ENCODE measurements around the gene IRF5.
"Not testable (repeated sequence)": the region's sequence is repeated elsewhere in the genome, so short reads cannot be mapped to it uniquely, and the experiment has no call there.

DNA sequence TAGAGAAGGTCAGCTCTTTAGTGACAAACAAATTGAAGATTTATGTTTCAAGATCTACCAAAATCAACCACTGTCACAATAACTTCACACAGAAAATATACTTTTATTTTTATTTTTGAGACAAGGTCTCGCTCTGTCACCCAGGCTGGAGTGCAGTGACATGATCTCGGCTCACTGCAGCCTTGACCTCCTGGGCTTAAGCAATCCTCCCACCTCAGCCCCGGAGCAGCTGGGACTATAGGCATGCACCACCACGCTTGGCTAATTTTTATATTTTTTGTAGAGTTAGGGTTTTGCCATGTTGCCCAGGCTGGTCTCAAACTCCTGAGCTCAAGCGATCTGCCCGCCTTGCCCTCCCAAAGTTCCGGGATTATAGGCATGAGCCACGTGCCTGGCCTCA is 56.8 kb downstream of the IRF5 start:
- not testable (repeated sequence) for TF ChIP-seq POLR2A (IDR thresholded peaks at IDR 0.05)
- TF ChIP-seq, protein P1, sequence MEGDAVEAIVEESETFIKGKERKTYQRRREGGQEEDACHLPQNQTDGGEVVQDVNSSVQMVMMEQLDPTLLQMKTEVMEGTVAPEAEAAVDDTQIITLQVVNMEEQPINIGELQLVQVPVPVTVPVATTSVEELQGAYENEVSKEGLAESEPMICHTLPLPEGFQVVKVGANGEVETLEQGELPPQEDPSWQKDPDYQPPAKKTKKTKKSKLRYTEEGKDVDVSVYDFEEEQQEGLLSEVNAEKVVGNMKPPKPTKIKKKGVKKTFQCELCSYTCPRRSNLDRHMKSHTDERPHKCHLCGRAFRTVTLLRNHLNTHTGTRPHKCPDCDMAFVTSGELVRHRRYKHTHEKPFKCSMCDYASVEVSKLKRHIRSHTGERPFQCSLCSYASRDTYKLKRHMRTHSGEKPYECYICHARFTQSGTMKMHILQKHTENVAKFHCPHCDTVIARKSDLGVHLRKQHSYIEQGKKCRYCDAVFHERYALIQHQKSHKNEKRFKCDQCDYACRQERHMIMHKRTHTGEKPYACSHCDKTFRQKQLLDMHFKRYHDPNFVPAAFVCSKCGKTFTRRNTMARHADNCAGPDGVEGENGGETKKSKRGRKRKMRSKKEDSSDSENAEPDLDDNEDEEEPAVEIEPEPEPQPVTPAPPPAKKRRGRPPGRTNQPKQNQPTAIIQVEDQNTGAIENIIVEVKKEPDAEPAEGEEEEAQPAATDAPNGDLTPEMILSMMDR (IDR thresholded peaks at IDR 0.05), result not testable (repeated sequence)
